ENCODE data around the gene TSHZ2.

Gene TSHZ2, protein sequence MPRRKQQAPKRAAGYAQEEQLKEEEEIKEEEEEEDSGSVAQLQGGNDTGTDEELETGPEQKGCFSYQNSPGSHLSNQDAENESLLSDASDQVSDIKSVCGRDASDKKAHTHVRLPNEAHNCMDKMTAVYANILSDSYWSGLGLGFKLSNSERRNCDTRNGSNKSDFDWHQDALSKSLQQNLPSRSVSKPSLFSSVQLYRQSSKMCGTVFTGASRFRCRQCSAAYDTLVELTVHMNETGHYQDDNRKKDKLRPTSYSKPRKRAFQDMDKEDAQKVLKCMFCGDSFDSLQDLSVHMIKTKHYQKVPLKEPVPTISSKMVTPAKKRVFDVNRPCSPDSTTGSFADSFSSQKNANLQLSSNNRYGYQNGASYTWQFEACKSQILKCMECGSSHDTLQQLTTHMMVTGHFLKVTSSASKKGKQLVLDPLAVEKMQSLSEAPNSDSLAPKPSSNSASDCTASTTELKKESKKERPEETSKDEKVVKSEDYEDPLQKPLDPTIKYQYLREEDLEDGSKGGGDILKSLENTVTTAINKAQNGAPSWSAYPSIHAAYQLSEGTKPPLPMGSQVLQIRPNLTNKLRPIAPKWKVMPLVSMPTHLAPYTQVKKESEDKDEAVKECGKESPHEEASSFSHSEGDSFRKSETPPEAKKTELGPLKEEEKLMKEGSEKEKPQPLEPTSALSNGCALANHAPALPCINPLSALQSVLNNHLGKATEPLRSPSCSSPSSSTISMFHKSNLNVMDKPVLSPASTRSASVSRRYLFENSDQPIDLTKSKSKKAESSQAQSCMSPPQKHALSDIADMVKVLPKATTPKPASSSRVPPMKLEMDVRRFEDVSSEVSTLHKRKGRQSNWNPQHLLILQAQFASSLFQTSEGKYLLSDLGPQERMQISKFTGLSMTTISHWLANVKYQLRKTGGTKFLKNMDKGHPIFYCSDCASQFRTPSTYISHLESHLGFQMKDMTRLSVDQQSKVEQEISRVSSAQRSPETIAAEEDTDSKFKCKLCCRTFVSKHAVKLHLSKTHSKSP (N-terminal part only)

DNA sequence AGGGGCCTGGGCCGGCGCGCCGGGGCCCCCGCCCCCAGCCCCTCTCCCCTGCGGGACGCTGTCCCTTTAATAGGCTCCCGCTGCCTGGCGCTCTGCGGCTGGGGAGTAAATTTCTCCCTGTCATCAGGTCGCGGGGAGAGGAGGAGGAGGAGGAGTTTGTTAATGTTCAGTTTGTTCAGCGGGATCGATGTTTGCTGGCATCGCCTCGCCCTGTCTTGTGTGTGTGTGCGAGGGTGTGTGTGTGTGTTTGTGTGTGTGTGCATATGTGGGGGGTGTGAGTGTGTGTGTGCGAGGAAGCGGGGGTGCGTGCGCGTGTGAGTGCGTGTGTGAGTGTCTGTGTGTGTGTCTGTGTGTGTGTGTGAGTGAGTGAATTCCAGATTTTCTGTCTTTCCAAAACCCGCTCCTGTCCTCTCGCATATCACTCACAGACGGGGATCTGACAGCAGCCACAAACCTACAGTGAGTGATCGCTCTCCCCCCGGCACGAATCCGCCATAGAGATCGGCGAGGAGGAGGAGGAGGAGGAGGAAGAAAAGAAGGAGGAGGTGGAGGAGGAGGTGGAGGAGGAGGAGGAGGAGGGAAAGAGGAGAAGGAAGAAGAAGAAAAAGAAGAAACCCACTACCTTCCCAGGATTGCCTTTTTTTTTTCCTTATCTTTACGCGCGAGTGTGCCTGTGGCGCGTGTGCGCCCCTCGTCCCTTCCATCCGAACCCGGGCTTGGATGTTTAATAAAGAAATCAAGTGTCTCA, at the start of gene TSHZ2:
TSHZ2 (plus strand) TSS at position 169 of the 748 bp plus-strand sequence. CDS start 936 bp downstream, outside the sequence.
- peak; percentile 34 for DNase-seq (ENCODE audit: low read depth in 2 of 2)

DNA sequence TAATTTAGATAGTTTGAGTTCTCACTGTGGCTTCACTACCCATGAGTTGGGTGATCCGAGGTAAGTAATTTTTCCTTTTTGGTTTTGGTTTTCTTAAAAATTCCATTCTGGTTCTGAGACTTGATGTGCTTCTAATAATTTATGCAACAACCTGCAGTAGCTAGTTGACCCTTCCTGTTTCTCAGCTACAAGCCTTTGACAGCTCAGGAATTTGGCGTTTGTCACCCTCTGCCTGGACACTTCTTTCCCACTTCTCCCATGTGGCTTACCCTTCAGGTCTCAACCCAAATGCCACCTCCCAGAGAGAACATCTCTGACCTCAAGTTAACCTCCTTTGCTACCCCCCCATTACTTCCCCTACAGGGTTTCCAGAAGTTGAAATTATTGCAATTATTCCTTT, 49.7 kb upstream of the TSHZ2 start:
- DNase-seq (ENCODE audit: low read depth in 2 of 2): no peak

DNA sequence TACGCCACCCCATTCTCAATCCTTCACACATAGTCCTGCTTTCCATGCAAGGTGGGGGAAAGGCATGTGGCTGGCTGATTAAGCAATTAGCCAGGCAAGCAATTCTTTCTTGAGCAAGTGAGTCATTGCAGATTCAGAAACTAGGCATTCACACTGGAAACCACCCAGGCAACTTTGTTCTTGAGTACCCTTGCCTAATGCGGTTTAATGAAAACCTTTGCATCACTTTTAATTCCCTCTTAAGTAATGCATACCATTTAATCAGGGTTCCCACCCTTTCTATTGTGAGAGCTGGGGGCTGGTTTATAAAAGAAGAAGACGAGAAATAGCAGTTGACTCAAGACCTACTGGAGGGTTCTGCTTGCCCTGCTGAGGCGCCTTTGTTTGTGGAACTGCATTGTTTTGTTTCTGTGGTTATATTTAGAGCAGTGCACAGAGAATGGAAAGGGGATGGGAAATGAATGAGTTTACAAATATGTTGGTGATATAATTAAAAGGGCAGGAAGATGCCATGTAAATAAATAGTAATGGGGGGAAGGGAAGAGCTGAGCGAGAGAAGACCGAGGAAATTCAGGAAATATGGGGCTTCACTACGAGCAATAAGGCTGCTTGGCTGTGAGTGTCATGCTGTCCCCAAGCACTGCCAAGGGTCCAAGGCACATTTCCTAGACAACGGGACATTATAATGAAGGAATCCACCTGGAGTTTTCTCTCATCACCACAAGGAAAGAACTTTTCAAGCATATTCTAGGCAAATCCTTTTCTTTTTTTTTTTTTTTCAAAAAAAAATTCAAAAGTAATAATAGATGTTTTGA, 48.8 kb upstream of the TSHZ2 start:
- DNase-seq (ENCODE audit: low read depth in 2 of 2): no peak

DNA sequence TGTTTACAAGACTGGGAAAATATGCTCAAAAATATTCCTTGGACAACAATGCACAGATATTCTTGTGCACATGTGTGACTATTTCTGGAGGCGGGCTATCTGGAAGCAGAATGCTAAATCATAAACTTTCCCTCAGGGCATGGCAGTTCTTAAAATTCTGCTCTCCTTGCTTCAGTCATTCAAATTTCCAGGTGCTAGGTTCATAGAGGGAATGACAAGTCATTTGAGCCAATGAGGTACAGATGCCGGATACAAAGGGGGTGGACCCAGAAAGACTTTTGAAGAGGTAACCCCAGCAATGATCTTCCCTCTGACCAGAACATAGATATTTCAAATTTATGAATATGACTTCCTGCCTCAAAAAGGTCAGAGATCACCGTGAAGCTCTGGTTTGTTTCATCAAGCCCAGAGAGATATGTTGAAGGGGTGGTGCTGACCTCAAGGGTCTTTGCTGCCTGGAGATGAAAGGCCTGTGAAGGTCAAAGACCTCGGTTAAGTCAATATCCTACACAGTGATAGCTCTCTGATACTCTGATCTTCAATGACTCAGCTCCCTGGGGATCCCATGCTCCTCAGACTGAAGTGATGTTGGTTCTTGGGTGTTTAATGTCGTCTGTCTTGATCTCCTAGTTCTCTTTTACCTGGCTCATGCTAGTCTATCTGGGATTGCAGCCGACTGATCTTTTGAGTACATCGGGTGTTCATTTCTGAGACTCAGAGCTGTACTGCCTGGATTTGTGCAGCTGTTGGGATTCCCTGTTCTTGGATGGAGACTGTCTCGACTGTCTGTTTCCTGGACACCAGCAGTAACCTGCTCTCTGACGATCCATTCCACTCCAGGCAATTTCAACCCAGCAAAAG, 47.5 kb upstream of the TSHZ2 start:
- no peak for DNase-seq (ENCODE audit: low read depth in 2 of 2)

DNA sequence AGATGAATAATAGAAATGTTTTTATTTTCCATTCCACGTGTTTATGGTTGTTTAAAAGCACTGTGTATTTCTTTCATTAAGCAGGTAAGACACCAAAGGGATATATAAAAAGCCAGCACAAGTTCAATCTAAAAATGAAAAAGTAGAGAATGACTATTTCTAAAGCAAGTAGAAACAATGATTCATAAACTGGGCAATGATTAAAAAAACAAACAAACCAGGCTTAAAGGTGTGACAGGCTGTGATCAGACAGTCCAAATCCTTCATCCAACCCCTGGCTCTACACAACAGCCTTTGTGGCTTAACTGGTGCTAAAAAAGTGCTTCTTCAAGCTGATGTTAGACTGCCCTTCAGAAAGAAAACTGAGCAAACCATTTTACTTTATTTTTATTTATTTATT, 45.7 kb upstream of the TSHZ2 start:
- DNase-seq (ENCODE audit: low read depth in 2 of 2): no peak

DNA sequence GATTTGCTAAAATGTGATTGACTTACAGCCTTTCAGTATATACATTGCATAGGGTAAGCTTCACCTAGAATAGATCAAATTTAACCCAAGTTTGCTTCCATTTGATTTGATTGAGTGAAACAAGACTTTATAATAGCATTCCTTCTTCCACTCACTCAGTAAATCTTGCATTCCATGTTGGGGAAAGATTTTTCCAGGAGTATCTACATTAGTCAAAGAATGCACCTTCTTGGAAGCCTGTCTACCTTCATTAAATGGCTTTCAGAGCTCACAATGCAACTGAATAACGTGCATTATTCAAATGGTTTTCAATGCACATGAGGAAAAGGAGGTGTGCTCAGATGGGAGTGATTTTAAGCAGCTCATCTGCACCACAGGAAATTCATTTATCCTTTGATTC, 38.3 kb upstream of the TSHZ2 start:
- DNase-seq (ENCODE audit: low read depth in 2 of 2): no peak

DNA sequence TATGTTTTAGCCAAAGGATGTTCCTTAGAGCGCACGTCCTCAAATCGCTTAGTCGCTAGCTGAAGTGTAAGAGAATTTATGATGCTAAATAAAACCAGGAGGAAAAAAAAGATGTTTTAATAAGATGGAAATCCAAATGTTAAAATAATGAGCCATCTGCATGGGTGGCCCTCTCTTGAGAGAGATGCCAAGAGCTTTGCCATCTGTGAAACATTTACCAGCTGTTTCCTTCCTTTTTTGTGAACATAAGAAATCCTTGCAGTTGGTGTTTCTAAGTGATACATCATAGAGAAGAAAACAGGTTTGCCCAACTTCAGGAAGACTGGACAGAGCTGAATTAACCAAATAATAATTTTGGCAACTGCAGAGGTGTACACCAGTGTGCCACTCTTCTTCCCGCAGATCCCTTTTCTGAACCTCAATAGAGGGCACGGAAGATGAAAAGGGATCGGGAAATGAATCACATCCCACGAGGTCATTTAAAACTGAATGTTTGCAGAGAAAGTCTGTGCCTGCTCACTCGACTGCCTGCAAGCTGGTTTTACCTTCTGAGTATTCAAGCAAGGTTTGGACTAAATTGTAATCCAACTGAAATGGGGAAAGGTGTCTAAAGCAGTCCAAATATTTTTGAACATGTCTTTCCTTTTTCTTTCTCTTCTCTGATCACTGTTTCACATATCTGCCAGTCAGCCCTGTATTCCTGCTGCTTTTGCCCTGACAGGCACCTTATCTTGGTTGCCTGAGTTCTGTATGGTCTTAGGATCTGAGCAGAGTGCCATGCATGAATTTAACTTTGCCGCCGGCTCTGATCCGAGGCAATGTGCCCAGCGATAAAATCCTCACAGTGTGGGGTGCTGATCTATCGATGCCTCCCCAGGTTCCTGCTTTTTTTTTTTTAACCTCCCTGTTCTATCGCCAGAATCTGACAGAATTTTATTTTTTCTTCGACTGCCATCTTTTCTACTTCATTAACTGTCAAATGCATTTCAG, 35.5 kb upstream of the TSHZ2 start:
- DNase-seq (ENCODE audit: low read depth in 2 of 2): no peak

DNA sequence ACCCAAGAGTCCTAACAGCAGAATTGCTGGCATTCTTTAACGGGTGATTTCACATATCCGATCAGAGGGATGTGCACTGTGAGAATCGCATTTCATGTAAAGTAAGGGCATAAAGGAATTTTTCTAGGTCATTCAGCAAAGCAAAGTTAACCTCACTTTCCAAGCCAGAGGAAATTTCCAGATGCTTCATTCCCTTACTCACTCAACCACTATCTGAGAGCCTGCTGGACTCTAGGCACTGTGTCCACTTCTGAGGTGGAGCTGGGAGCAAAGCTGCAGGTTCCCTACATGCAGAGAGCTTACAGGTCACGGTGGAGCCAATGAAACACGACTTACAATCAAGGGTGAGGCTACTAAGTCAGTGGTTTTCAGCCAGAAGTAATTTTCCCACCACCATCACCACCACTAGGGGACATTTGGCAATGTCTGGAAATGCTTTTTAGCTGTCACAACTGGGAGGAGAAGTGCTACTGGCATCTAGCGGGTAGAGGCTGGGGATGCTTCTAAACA, 34.5 kb upstream of the TSHZ2 start:
- DNase-seq (ENCODE audit: low read depth in 2 of 2): no peak

DNA sequence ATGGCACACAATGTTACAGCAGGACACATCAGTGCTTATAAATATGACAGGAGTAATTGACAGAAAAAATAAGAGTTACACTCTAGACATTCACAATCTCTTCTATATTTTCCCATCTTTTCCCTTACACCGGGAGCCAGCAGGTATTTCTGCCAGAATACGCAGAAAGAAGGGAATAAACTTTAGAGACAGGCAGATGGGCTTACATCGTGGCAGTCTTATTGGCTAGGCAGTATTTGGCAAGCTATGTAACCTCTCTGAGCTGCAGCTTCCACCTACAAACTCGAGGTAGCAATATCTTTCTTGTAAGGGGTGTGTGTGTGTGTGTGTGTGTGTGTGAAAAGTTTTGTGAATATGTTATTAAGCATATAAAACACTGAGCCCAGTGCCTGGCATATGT, 33.0 kb upstream of the TSHZ2 start:
- no peak for DNase-seq (ENCODE audit: low read depth in 2 of 2)

DNA sequence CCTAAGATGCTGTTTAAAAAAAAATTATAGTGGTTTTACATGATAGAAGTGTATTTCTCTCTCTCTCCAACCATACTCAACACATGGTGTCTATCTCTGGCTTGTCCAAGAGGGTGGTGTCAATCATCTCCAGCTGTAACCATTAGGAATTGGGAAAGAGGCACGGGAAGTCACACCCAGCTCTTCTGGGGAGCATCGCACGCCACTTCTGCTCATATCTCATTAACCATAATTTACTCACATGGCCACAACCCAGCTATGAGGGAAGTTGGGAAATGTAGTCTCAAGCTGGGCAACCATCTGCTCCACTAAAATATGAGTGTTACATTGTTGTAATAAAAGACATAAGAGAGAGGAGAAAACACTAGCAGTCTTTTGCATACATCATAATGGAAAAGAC, 30.4 kb upstream of the TSHZ2 start:
- no peak for DNase-seq (ENCODE audit: low read depth in 2 of 2)

DNA sequence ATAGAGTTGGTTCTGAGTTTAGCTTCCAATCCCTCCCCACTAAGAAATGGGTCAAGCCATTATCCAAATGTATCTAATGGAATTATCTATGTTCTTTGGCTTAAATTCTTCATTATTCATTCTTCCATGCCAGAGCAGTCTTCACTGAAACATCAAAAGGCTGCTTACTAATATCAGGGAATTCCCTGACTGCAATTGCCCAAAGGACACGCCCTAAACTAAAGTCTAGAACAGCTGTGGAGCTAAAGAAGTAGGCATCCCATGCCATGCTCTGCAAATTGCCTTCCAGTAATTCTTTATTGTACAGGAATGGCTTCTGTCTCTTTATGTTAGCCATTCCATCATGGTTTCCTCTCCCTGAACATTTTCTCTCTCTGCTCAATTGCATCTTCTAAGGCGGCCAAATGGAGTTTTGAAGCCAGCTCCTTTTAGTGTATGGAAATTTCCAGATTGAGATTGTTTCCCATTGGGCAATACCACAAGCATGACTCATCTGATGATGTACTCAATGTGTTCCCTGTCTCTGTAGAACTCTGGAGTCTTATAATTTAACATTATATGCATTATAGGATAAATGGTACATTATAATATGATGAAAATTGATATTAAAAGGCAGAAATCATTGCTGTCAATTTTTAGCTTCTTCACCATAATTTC, 28.8 kb upstream of the TSHZ2 start:
- no peak for DNase-seq (ENCODE audit: low read depth in 2 of 2)

DNA sequence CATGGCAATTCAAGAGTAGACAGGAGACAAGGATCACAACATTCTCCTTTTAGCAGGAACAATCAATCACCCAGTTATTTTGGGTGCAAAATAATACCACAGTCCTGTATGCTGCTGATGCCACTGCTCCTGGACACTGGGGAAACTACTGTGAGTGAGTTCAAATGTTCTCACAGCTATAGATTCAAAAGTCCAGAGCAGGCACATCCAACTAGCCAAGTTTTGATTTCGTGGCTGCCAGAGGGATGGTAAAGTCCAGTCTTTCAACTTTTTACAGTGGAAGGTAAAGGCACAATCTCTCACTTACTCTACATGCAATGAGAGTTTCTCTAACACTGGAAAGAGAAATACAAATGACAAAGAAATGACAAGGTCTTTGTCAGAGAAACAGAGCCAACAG, 26.9 kb upstream of the TSHZ2 start:
- no peak for DNase-seq (ENCODE audit: low read depth in 2 of 2)

DNA sequence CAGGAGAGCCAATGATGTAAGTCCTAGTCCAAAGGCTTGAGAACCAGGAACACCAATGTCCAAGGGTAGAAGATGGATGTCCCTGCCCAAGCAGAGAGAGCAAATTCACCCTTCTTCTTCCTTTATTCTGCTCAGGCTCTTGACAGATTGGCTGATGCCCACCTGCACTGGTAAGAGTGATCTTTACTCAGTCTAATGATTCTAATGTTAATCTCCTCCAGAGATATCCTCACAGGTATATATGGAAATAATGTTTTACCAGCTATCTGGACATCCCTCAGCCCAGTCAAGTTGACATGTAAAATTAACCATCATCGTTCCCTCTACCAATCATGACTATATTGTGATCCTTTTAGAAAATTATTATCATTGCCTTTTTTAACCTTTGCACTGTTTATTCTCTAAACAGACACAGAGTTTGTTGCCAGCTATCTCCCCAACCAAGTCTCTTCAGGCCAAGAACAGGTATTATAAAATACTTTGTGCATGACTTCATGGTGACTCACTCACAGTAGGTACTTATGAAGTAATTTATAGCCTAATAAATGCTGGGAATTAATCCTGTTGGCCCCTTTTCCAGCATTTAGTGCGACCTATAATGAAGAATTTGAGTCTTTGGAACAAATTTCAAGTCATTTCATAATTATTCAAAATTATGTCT, 26.2 kb upstream of the TSHZ2 start:
- DNase-seq (ENCODE audit: low read depth in 2 of 2): no peak

DNA sequence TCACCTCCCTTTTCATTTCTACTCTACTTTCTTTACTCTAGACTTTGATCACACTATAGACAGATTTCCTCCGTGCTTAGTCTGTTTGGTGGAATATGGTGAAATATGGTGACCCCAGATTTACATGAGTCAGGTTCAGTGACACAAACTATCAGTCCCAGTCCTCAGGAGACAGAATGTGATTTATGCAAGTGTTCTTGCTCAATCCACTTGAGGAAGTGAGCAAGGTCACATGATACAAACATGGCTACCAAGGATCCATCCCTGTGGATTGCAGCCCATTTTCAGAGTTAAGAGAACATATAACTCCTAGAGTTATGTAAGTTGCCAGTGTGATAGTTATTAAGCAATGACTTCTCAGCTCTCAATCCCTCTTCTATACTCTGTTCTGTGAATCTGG, 23.7 kb upstream of the TSHZ2 start:
- no peak for DNase-seq (ENCODE audit: low read depth in 2 of 2)

DNA sequence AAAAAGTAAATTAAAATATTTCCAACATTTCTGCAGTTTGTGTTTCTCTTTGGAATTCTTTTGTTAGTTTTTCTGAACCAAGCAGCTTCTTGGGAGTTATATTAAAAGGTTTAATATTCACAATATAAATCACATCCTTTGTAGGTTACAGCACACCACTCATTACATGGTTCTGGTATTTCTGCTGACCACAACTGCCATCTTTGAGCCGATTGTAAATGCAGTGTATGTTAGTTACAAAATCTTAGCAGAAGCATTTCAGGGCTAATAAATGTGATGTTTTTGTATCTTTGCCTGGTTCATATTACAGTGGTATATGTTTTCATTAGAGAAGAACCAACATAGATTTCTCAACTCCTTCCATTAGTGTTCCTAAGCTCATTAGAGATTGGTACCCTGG, 19.1 kb upstream of the TSHZ2 start:
- no peak for DNase-seq (ENCODE audit: low read depth in 2 of 2)

DNA sequence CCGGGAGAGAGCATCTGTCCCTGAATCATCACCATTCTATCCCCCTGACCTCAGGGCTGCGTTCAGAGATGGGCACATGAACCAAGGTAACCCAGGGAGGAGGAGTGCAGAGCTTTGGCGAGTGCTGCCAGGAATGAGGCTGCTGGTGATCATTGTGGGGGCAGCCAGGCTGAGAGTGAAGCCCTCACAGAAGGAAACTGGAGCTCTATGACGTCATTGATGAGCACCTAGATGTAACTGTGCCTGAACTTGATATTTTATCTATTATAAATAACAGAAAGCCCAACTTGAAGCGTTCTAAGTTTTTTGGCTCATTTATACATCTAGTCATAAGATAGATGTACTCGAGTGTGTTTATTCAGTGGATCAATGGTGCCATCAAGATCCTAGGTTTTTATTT, 17.3 kb upstream of the TSHZ2 start:
- no peak for DNase-seq (ENCODE audit: low read depth in 2 of 2)

DNA sequence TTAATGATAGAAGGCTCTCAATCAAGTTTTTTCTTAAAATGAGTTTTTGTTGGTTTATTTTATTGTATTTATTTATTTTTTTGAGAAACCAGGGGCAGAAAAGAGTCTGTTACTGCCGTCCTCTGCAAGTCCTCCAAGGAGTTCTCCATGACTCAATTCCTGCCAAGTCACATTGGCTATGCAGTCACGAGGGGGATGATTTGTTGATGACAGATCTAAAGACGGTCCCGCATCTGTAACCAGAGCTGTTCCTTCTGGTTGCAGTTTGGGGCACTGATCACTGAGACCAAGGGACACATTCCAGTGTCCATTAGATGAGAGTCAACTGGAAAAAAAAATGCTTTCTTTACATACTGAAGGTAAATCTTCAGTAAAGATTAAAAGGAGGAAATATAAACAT, 13.9 kb upstream of the TSHZ2 start:
- DNase-seq (ENCODE audit: low read depth in 2 of 2): no peak

DNA sequence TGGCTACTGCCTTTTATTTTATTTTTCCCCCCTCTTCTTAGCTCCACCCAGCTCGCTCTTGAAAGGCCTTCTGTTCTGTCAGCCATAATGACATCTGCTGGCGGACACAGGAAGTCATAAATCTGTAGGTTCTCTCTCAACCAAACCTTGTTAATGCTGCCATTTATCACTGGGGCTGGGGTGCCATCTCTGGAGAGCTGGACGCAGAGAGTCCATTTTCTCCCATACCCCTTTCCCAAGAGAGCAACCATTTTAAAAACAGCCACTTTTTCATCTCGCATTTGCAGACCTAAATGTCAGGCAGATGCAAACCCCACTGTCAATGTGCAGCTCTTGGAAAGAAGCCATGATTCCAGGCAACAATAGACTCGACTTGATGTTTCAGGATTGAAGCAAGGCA, 13.0 kb upstream of the TSHZ2 start:
- no peak for DNase-seq (ENCODE audit: low read depth in 2 of 2)

Measured in activated CD4-positive, alpha-beta T cell treated with anti-CD3 and anti-CD28 coated beads for 24 hours (primary cell).